Breast epithelium (tissue), 4 donors: ENCODE results near the gene MDGA2. TPM values are rescaled to one million over a fixed set of nuclear protein-coding genes. Genes with fewer than 3 reads are reported as not detected.
"Not testable (repeated sequence)": the region's sequence is repeated elsewhere in the genome, so short reads cannot be mapped to it uniquely, and the experiment has no call there.

Experiments used
- DNase-seq, 2 donors: peaks; one replicate each; pipeline ENCODE4 v3.0.0-alpha.2; 2019; ENCODE audit warnings: low spot score in 2 of 2
- H3K27ac ChIP-seq, 2 donors: fragments of 200-600 bp; sonication (generic) in 1 of 2; one replicate each; pipeline ENCODE4 v1.5.1; 2016 to 2019; ENCODE audit warnings: mild to moderate bottlenecking in 1 of 2
- H3K27me3 ChIP-seq, 2 donors: fragments of 200-600 bp; sonication (generic) in 1 of 2; one replicate each; pipeline versions ENCODE4 v1.5.1 to v1.6.0; 2017 to 2019; ENCODE audit warnings: control low read depth in 1 of 2, mild to moderate bottlenecking in 1 of 2
- H3K36me3 ChIP-seq: fragments of 200-600 bp; one replicate; pipeline ENCODE4 v1.5.1; 2019
- H3K4me1 ChIP-seq, 2 donors: fragments of 200-600 bp; sonication (generic); one replicate each; pipeline ENCODE4 v1.5.1; 2016 to 2019; ENCODE audit warnings: control low read depth in 1 of 2
- H3K4me3 ChIP-seq, 3 donors: fragments of 200-600 bp; sonication (generic); 1 replicate in 2 of 3; 2 replicates in 1 of 3; pipeline ENCODE4 v1.5.1; 2016 to 2019; ENCODE audit warnings: mild to moderate bottlenecking in 3 of 3, moderate library complexity in 2 of 3
- H3K9me3 ChIP-seq, 2 donors: fragments of 200-600 bp; sonication (generic) in 1 of 2; one replicate each; pipeline ENCODE4 v1.5.1; 2016 to 2019; ENCODE audit warnings: control low read depth in 1 of 2
- CTCF ChIP-seq, 3 donors: fragments of 450-650 bp; IDR thresholded peaks; one replicate each; pipeline ENCODE4 v1.5.1; 2016 to 2017; ENCODE audit warnings: antibody characterized with exemption in 3 of 3, mild to moderate bottlenecking in 3 of 3, moderate library complexity in 3 of 3
- POLR2A ChIP-seq: fragments of 450-650 bp; IDR thresholded peaks from one replicate; pipeline ENCODE4 v1.6.1; 2016; ENCODE audit warnings: antibody characterized with exemption, mild to moderate bottlenecking, moderate library complexity
- POLR2AphosphoS5 ChIP-seq, 3 donors: sonication (generic); formaldehyde crosslinking; IDR thresholded peaks; one replicate each; pipeline ENCODE4 v1.6.1; 2017; ENCODE audit warnings: antibody characterized with exemption in 3 of 3
- intact Hi-C: fragments of 100-400 bp; cut with DNase I; formaldehyde crosslinking; loops from one replicate; pipeline ENCODE4 v1.15.1; 2023; ENCODE audit warnings: low total_unique reads
- total RNA-seq, 3 donors: library from RNA; depleted of rRNA; stranded (reverse); fragments of >200 nt; gene quantifications; one replicate each; pipeline ENCODE4 v1.1.0, GENCODE V29; 2016

The MDGA2 gene
- total RNA-seq, 3 donors from 2014 or later, result not detected

- H3K27me3 ChIP-seq, result no peaks in the 10 kb centered on the region
- H3K36me3 ChIP-seq, result no peaks in the 10 kb centered on the region
- H3K4me3 ChIP-seq, result no peak overlapping the region
- no peak for DNase-seq
- no peak for TF ChIP-seq POLR2AphosphoS5 (IDR thresholded peaks at IDR 0.05)
- intact Hi-C loops, result no loop called here
- no peaks in the 10 kb centered on the region for H3K9me3 ChIP-seq
- no peak overlapping the region for H3K27ac ChIP-seq
- H3K4me1 ChIP-seq, result no peaks in the 10 kb centered on the region
Observed at GRCh38 chr14:47210099-47210498, 465.3 kb downstream of the MDGA2 start.

- H3K9me3 ChIP-seq, result no peaks in the 10 kb centered on the region
- no peak overlapping the region for H3K4me3 ChIP-seq
- H3K27me3 ChIP-seq, result no peaks in the 10 kb centered on the region
- no peaks in the 10 kb centered on the region for H3K36me3 ChIP-seq
- intact Hi-C loops, result no loop called here
- DNase-seq, result no peak
- no peaks in the 10 kb centered on the region for H3K4me1 ChIP-seq
- H3K27ac ChIP-seq, result no peak overlapping the region
- TF ChIP-seq POLR2A, result no peak
- no peak for TF ChIP-seq POLR2AphosphoS5 (IDR thresholded peaks at IDR 0.05)
- no peak for TF ChIP-seq CTCF (IDR thresholded peaks at IDR 0.05)
Observed at GRCh38 chr14:47208434-47208833, 467.0 kb downstream of the MDGA2 start.

- H3K9me3 ChIP-seq, result no peaks in the 10 kb centered on the region
- H3K4me3 ChIP-seq, result no peak overlapping the region
- H3K27me3 ChIP-seq, result no peaks in the 10 kb centered on the region
- TF ChIP-seq POLR2AphosphoS5 (IDR thresholded peaks at IDR 0.05), result no peak
- TF ChIP-seq POLR2A, result no peak
- no peak for TF ChIP-seq CTCF (IDR thresholded peaks at IDR 0.05)
- no peak overlapping the region for H3K27ac ChIP-seq
- H3K4me1 ChIP-seq, result no peaks in the 10 kb centered on the region
- H3K36me3 ChIP-seq, result no peaks in the 10 kb centered on the region
- DNase-seq, result no peak
- intact Hi-C loops, result no loop called here
Observed at GRCh38 chr14:47207617-47208016, 467.8 kb downstream of the MDGA2 start.

GRCh38 chr14:47200740-47201139 lies 474.7 kb downstream of the MDGA2 start:
- H3K9me3 ChIP-seq, result no peaks in the 10 kb centered on the region
- no peaks in the 10 kb centered on the region for H3K4me1 ChIP-seq
- H3K4me3 ChIP-seq, result no peak overlapping the region
- no peak for DNase-seq
- intact Hi-C loops, result no loop called here
- H3K27ac ChIP-seq, result no peak overlapping the region
- no peaks in the 10 kb centered on the region for H3K27me3 ChIP-seq
- no peaks in the 10 kb centered on the region for H3K36me3 ChIP-seq
- no peak for TF ChIP-seq POLR2AphosphoS5 (IDR thresholded peaks at IDR 0.05)
- no peak for TF ChIP-seq POLR2A
- no peak for TF ChIP-seq CTCF (IDR thresholded peaks at IDR 0.05)

- intact Hi-C loops, result no loop called here
- no peaks in the 10 kb centered on the region for H3K9me3 ChIP-seq
- H3K36me3 ChIP-seq, result no peaks in the 10 kb centered on the region
- DNase-seq, result no peak
- TF ChIP-seq CTCF (IDR thresholded peaks at IDR 0.05), result no peak
- no peak for TF ChIP-seq POLR2A
- no peak for TF ChIP-seq POLR2AphosphoS5 (IDR thresholded peaks at IDR 0.05)
- no peaks in the 10 kb centered on the region for H3K27me3 ChIP-seq
- no peak overlapping the region for H3K4me3 ChIP-seq
- H3K4me1 ChIP-seq, result no peaks in the 10 kb centered on the region
- H3K27ac ChIP-seq, result no peak overlapping the region
Observed at GRCh38 chr14:47195582-47195981, 479.8 kb downstream of the MDGA2 start.

GRCh38 chr14:47194055-47194454 lies 481.4 kb downstream of the MDGA2 start:
- DNase-seq, result no peak
- Histone ChIP-seq H3K4me3 (no peak overlapping the region), H3K27me3 (no peaks in the 10 kb centered on the region), H3K9me3 (no peaks in the 10 kb centered on the region), H3K36me3 (no peaks in the 10 kb centered on the region), H3K27ac (no peak overlapping the region), H3K4me1 (no peaks in the 10 kb centered on the region)
- TF ChIP-seq POLR2A (no peak), CTCF (IDR thresholded peaks at IDR 0.05) (no peak), POLR2AphosphoS5 (IDR thresholded peaks at IDR 0.05) (no peak)
- intact Hi-C loops, result no loop called here

- H3K9me3 ChIP-seq, H3K27ac ChIP-seq, H3K36me3 ChIP-seq, H3K27me3 ChIP-seq, H3K4me1 ChIP-seq, intact Hi-C loops, DNase-seq, H3K4me3 ChIP-seq: not testable (repeated sequence)
Observed at GRCh38 chr14:47192203-47192602, 483.2 kb downstream of the MDGA2 start.
